Erythroblast (primary cell): ENCODE results near the gene ZNF772.
"Not testable (repeated sequence)": the region's sequence is repeated elsewhere in the genome, so short reads cannot be mapped to it uniquely, and the experiment has no call there.

ENCODE experiments used
- GATA1 ChIP-seq: IDR thresholded peaks from 2 replicates; pipeline ENCODE4 v1.6.1; 2011; ENCODE audit warnings: low read depth, mild to moderate bottlenecking, control low read depth, low read length, moderate library complexity
- POLR2A ChIP-seq: IDR thresholded peaks from 2 replicates; pipeline ENCODE4 v1.6.1; 2011; ENCODE audit warnings: mild to moderate bottlenecking, low read length

- peak; percentile 72 for TF ChIP-seq POLR2A
- not testable (repeated sequence) for TF ChIP-seq GATA1
Observed at GRCh38 chr19:57499680-57500395, 22.5 kb upstream of the ZNF772 start, which contains the start of gene ZNF773.
